H9 (cell line): ENCODE data around the gene ATP11C. TPM values are rescaled to one million over a fixed set of nuclear protein-coding genes. Genes with fewer than 3 reads are reported as not detected.

ENCODE experiments used
- DNase-seq: peaks from one replicate; pipeline ENCODE4 v3.0.0-alpha.2; 2017
- H2AFZ ChIP-seq: one replicate; pipeline ENCODE4 v1.6.1; 2013; ENCODE audit warnings: mild to moderate bottlenecking, low read length, control low read depth, moderate library complexity
- H2AK5ac ChIP-seq: 2 replicates; pipeline ENCODE4 v1.6.1; 2013; ENCODE audit warnings: low read length, control low read depth, mixed read lengths; ENCODE audit not compliant: insufficient read length
- H2BK120ac ChIP-seq: one replicate; pipeline ENCODE4 v1.6.1; 2013; ENCODE audit warnings: low read depth, mild to moderate bottlenecking, low read length, control low read depth, inconsistent platforms; ENCODE audit not compliant: poor library complexity, severe bottlenecking
- H2BK12ac ChIP-seq: 2 replicates; pipeline ENCODE4 v1.6.1; 2013; ENCODE audit warnings: low read length, control low read depth, mixed read lengths, low read depth; ENCODE audit not compliant: insufficient read length
- H2BK15ac ChIP-seq: 2 replicates; pipeline ENCODE4 v1.6.1; 2013; ENCODE audit warnings: low read depth, low read length, control low read depth
- H2BK20ac ChIP-seq: one replicate; pipeline ENCODE4 v1.6.1; 2013; ENCODE audit warnings: low read depth, mild to moderate bottlenecking, low read length, control low read depth, inconsistent platforms; ENCODE audit not compliant: poor library complexity, severe bottlenecking
- H2BK5ac ChIP-seq: 2 replicates; pipeline ENCODE4 v1.6.1; 2013; ENCODE audit warnings: low read length, control low read depth, mixed read lengths; ENCODE audit not compliant: insufficient read length
- H3K14ac ChIP-seq: 2 replicates; pipeline ENCODE4 v1.6.1; 2013; ENCODE audit warnings: low read length, control low read depth; ENCODE audit not compliant: insufficient read depth
- H3K18ac ChIP-seq: 2 replicates; pipeline ENCODE4 v1.6.1; 2013; ENCODE audit warnings: low read depth, mild to moderate bottlenecking, mixed read lengths, low read length, control low read depth; ENCODE audit not compliant: insufficient read length
- H3K23ac ChIP-seq: 2 replicates; pipeline ENCODE4 v1.6.1; 2013; ENCODE audit warnings: low read length, control low read depth, mixed read lengths, low read depth; ENCODE audit not compliant: insufficient read length
- H3K23me2 ChIP-seq: 2 replicates; pipeline ENCODE4 v1.6.1; 2013; ENCODE audit warnings: low read depth, mild to moderate bottlenecking, mixed read lengths, low read length, control low read depth; ENCODE audit not compliant: insufficient read length, poor library complexity, severe bottlenecking
- H3K27ac ChIP-seq: 2 replicates; pipeline ENCODE4 v1.5.1; 2013; ENCODE audit warnings: low read length, control low read depth, mixed read lengths, low read depth; ENCODE audit not compliant: insufficient read length
- H3K27me3 ChIP-seq: 2 replicates; pipeline ENCODE4 v1.6.1; 2013; ENCODE audit warnings: low read length, control low read depth, inconsistent platforms; ENCODE audit not compliant: insufficient read depth
- H3K4ac ChIP-seq: 2 replicates; pipeline ENCODE4 v1.6.1; 2013; ENCODE audit warnings: low read depth, mild to moderate bottlenecking, control low read depth, inconsistent platforms, low read length, moderate library complexity
- H3K4me1 ChIP-seq: 2 replicates; pipeline ENCODE4 v1.6.1; 2013; ENCODE audit warnings: low read length, control low read depth, inconsistent platforms; ENCODE audit not compliant: insufficient read depth
- H3K4me2 ChIP-seq: 2 replicates; pipeline ENCODE4 v1.6.1; 2013; ENCODE audit warnings: low read length, control low read depth, mixed read lengths; ENCODE audit not compliant: insufficient read length, insufficient read depth
- H3K56ac ChIP-seq: 2 replicates; pipeline ENCODE4 v1.6.1; 2013; ENCODE audit warnings: low read depth, mild to moderate bottlenecking, mixed read lengths, low read length, control low read depth; ENCODE audit not compliant: insufficient read length
- H3K79me1 ChIP-seq: 2 replicates; pipeline ENCODE4 v1.6.1; 2013; ENCODE audit warnings: low read depth, mild to moderate bottlenecking, moderate library complexity, low read length, control low read depth, inconsistent platforms; ENCODE audit not compliant: insufficient read depth, poor library complexity, severe bottlenecking
- H3K79me2 ChIP-seq: 2 replicates; pipeline ENCODE4 v1.6.1; 2013; ENCODE audit warnings: low read length, control low read depth, inconsistent platforms; ENCODE audit not compliant: insufficient read depth
- H3K9ac ChIP-seq: 2 replicates; pipeline ENCODE4 v1.6.1; 2013; ENCODE audit warnings: low read length, control low read depth, mixed read lengths; ENCODE audit not compliant: insufficient read length; ENCODE audit errors: extremely low read depth
- H3K9me3 ChIP-seq: one replicate; pipeline ENCODE4 v1.6.1; 2013; ENCODE audit warnings: low read depth, low read length, inconsistent platforms; ENCODE audit not compliant: control insufficient read depth
- H3T11ph ChIP-seq: one replicate; pipeline ENCODE4 v1.6.1; 2013; ENCODE audit warnings: mild to moderate bottlenecking, low read length, control low read depth, inconsistent platforms
- H4K20me1 ChIP-seq: one replicate; pipeline ENCODE4 v1.6.1; 2013; ENCODE audit not compliant: control insufficient read depth, insufficient read length, insufficient read depth
- H4K5ac ChIP-seq: 2 replicates; pipeline ENCODE4 v1.6.1; 2013; ENCODE audit warnings: low read depth, mild to moderate bottlenecking, mixed read lengths, low read length, control low read depth; ENCODE audit not compliant: insufficient read length
- H4K8ac ChIP-seq: replicated peaks from 2 replicates; pipeline ENCODE4 v1.6.1; 2013; ENCODE audit warnings: low read length, control low read depth, mixed read lengths, low read depth; ENCODE audit not compliant: insufficient read length
- H4K91ac ChIP-seq: 2 replicates; pipeline ENCODE4 v1.6.1; 2013; ENCODE audit warnings: low read depth, mild to moderate bottlenecking, moderate library complexity, mixed read lengths, low read length, control low read depth; ENCODE audit not compliant: insufficient read length
- H3K27ac Mint-ChIP-seq, 3 experiments: 2 replicates in 2 of 3; 3 replicates in 1 of 3; pipeline ENCODE4 v1.8.0; 2020 to 2021; ENCODE audit warnings: mixed read lengths in 3 of 3, mild to moderate bottlenecking in 1 of 3, moderate library complexity in 1 of 3
- H3K27me3 Mint-ChIP-seq: 2 replicates; pipeline ENCODE4 v1.8.0; 2021; ENCODE audit warnings: low read depth, mild to moderate bottlenecking, moderate library complexity, mixed read lengths
- H3K36me3 Mint-ChIP-seq, 3 experiments: 2 replicates in 2 of 3; 3 replicates in 1 of 3; pipeline ENCODE4 v1.8.0; 2020 to 2021; ENCODE audit warnings: low read depth in 3 of 3, mixed read lengths in 3 of 3; ENCODE audit not compliant: insufficient read depth in 1 of 3
- H3K4me1 Mint-ChIP-seq, 2 experiments: 2 replicates each; pipeline ENCODE4 v1.8.0; 2020; ENCODE audit warnings: mixed read lengths in 2 of 2
- H3K4me3 Mint-ChIP-seq, 2 experiments: 2 replicates in 1 of 2; 3 replicates in 1 of 2; pipeline ENCODE4 v1.8.0; 2020 to 2021; ENCODE audit warnings: mild to moderate bottlenecking in 2 of 2, mixed read lengths in 2 of 2, moderate library complexity in 1 of 2
- H3K9me3 Mint-ChIP-seq, 2 experiments: 2 replicates in 1 of 2; 3 replicates in 1 of 2; pipeline ENCODE4 v1.8.0; 2020; ENCODE audit warnings: mild to moderate bottlenecking in 2 of 2, mixed read lengths in 2 of 2, moderate library complexity in 1 of 2
- CTCF ChIP-seq: fragments of 200-600 bp; sonication (generic); conservative IDR thresholded peaks from 3 replicates; pipeline ENCODE4 v1.8.0; 2021; ENCODE audit warnings: antibody characterized with exemption, mild to moderate bottlenecking
- WGBS: extraction: QIAGEN DNeasy Blood & Tissue Kit; methylation state at CpG from one replicate; pipeline ENCODE4 v1.1.7; 2013; ENCODE audit warnings: missing lambda C conversion rate, low lambda C conversion rate, mixed read lengths; ENCODE audit not compliant: insufficient read length; ENCODE audit errors: extremely low coverage; 5-methylcytosine and 5-hydroxymethylcytosine counted together
- total RNA-seq: library from RNA; stranded (reverse); gene quantifications from 2 replicates; pipeline ENCODE4 v1.2.1, GENCODE V29; 2021

Gene ATP11C
- total RNA-seq, 1 experiment from 2014 or later: 28.4 TPM

GRCh38 chrX:139844163-139844562 lies 88.7 kb downstream of the ATP11C start:
- Histone ChIP-seq H4K8ac (no peak overlapping the region), H3K14ac (no peak overlapping the region), H3K23me2 (no peaks in the 10 kb centered on the region), H3K79me2 (no peaks in the 10 kb centered on the region; the same call in 1 of the 2 replicates), H3K4ac (no peak overlapping the region), H2AK5ac (no peak overlapping the region), H3K18ac (no peak overlapping the region), H3K23ac (no peak overlapping the region), H3K27ac (no peak overlapping the region), H3K27me3 (no peaks in the 10 kb centered on the region), H3K9me3 (no peaks in the 10 kb centered on the region), H3K4me1 (no peaks in the 10 kb centered on the region; the same call in 1 of the 2 replicates), H2BK5ac (no peak overlapping the region), H3K9ac (no peak overlapping the region), H2BK20ac (no peak overlapping the region), H2BK12ac (no peak overlapping the region), H2AFZ (no peak overlapping the region), H3K56ac (no peak overlapping the region), H3K4me2 (no peak overlapping the region), H2BK120ac (no peak overlapping the region), H4K5ac (no peak overlapping the region), H4K20me1 (no peaks in the 10 kb centered on the region), H3T11ph (no peak overlapping the region), H3K79me1 (no peaks in the 10 kb centered on the region), H4K91ac (no peak overlapping the region), H2BK15ac (no peak overlapping the region)
- Mint-ChIP-seq H3K27me3 (no peaks in the 10 kb centered on the region; the same call in 1 of the 2 replicates), H3K27ac (peak overlapping the region in 1 of 3 experiments; percentile 33; a peak in 1 of 7 replicates), H3K4me1 (peaks cover 15 to 22% of the 10 kb centered on the region in 2 experiments), H3K36me3 (peaks cover 0 to 8% (median 4%) of the 10 kb centered on the region in 3 experiments; a peak in 5 of 7 replicates), H3K4me3 (no peak overlapping the region), H3K9me3 (peaks cover 8 to 27% of the 10 kb centered on the region in 2 experiments)
- no peak for TF ChIP-seq CTCF
- WGBS: no CpG with 5 or more reads among the region's 2 CpGs
- DNase-seq: no peak
